SK-N-SH treated with all-trans-retinoic acid at 6 μM for 48 hours (cell line): ENCODE measurements around the gene CRABP2.

Source experiments
- CREB5 ChIP-seq: fragments of 250-450 bp; sonication (Bioruptor Pico); IDR thresholded peaks from 2 replicates; pipeline ENCODE4 v1.5.1; 2020; ENCODE audit warnings: low read depth, mild to moderate bottlenecking, moderate library complexity
- ISL1 ChIP-seq: fragments of 250-450 bp; sonication (Bioruptor Pico); IDR thresholded peaks from 2 replicates; pipeline ENCODE4 v2.1.2; 2022; ENCODE audit warnings: mild to moderate bottlenecking, moderate library complexity
- PATZ1 ChIP-seq: fragments of 250-450 bp; sonication (Bioruptor Pico); IDR thresholded peaks from 2 replicates; pipeline ENCODE4 v1.8.0; 2020; ENCODE audit warnings: mild to moderate bottlenecking, moderate library complexity, borderline replicate concordance
- RARB ChIP-seq: fragments of 250-450 bp; sonication (Bioruptor Pico); IDR thresholded peaks from 2 replicates; pipeline ENCODE4 v1.8.0; 2021; ENCODE audit warnings: mild to moderate bottlenecking, moderate library complexity
- TOX ChIP-seq: fragments of 250-450 bp; sonication (Bioruptor Pico); IDR thresholded peaks from 2 replicates; pipeline ENCODE4 v1.8.0; 2021; ENCODE audit warnings: mild to moderate bottlenecking, moderate library complexity, borderline replicate concordance
- ZC3H10 ChIP-seq: fragments of 250-450 bp; sonication (Bioruptor Pico); IDR thresholded peaks from 2 replicates; pipeline ENCODE4 v1.5.1; 2021; ENCODE audit warnings: mild to moderate bottlenecking, moderate library complexity
- ZNF8 ChIP-seq: fragments of 450-650 bp; formaldehyde crosslinking; IDR thresholded peaks from 2 replicates; pipeline ENCODE4 v1.5.0; 2020; ENCODE audit warnings: mild to moderate bottlenecking, moderate library complexity

- TF ChIP-seq TOX (no peak), ZNF8 (no peak), ISL1 (CRISPR knock-in tag) (no peak), ZC3H10 (CRISPR knock-in tag) (no peak), RARB (CRISPR knock-in tag) (no peak), PATZ1 (CRISPR knock-in tag) (no peak), CREB5 (CRISPR knock-in tag) (no peak)
Observed at GRCh38 chr1:156703741-156704140, 1.6 kb downstream of the CRABP2 start.
